Spinal cord (tissue), 10 donors: ENCODE results near the gene SPDYE1. TPM values are rescaled to one million over a fixed set of nuclear protein-coding genes. Genes with fewer than 3 reads are reported as not detected.
"Not testable (repeated sequence)": the region's sequence is repeated elsewhere in the genome, so short reads cannot be mapped to it uniquely, and the experiment has no call there.

ENCODE experiments used
- DNase-seq, 6 donors: peaks; one replicate each; pipeline versions ENCODE4 v3.0.0 to v3.0.0-alpha.2; 2013 to 2015; ENCODE audit warnings: low spot score in 6 of 6, low read depth in 4 of 6
- H3K27ac ChIP-seq: one replicate; pipeline ENCODE4 v1.5.1; 2013; ENCODE audit warnings: low read depth, low read length, control low read depth
- H3K27me3 ChIP-seq: one replicate; pipeline ENCODE4 v1.6.1; 2013; ENCODE audit warnings: low read length; ENCODE audit not compliant: control insufficient read depth, insufficient read depth
- H3K36me3 ChIP-seq: one replicate; pipeline ENCODE4 v1.6.1; 2013; ENCODE audit warnings: low read length; ENCODE audit not compliant: control insufficient read depth, insufficient read depth
- H3K4me1 ChIP-seq: one replicate; pipeline ENCODE4 v1.6.1; 2013; ENCODE audit warnings: low read length; ENCODE audit not compliant: control insufficient read depth, insufficient read depth
- H3K4me3 ChIP-seq: one replicate; pipeline ENCODE4 v1.5.1; 2013; ENCODE audit warnings: low read depth, low read length, control low read depth
- H3K9me3 ChIP-seq: one replicate; pipeline ENCODE4 v1.6.1; 2013; ENCODE audit warnings: low read length; ENCODE audit not compliant: control insufficient read depth, insufficient read depth
- WGBS: methylation state at CpG from one replicate; pipeline ENCODE4 v1.1.5; 2013; ENCODE audit warnings: missing lambda C conversion rate; ENCODE audit not compliant: insufficient coverage; 5-methylcytosine and 5-hydroxymethylcytosine counted together
- polyA plus RNA-seq, 2 donors: library from polyadenylated mRNA; unstranded; fragments of 120-200 nt; gene quantifications; one replicate each; pipeline ENCODE4 v1.2.1, GENCODE V29; 2013; ENCODE audit not compliant: insufficient read length in 2 of 2
- total RNA-seq, 2 donors: library from RNA; depleted of rRNA in 1 of 2; stranded (reverse); fragments of 120-200 nt in 1 of 2; fragments of >200 nt in 1 of 2; gene quantifications; one replicate each; pipeline versions ENCODE4 v1.2.3 to v1.2.4, GENCODE V29; 2013 to 2014
- donor health status: healthy.

The SPDYE1 gene
- total and polyA plus RNA-seq, 4 donors, result 0.10 to 4.1 (median 0.33) TPM; not detected in 1

GRCh38 chr7:44022796-44023467 lies 25.2 kb downstream of the SPDYE1 start:
- not testable (repeated sequence) for H3K9me3 ChIP-seq, H3K27ac ChIP-seq, H3K36me3 ChIP-seq, H3K4me3 ChIP-seq, H3K27me3 ChIP-seq, DNase-seq
- no CpG with 5 or more reads among the region's 6 CpGs for WGBS
- H3K4me1 ChIP-seq, result peaks cover 13% of the 10 kb centered on the region

GRCh38 chr7:44029433-44029832 lies 31.7 kb downstream of the SPDYE1 start:
- H3K27ac ChIP-seq, DNase-seq, H3K4me1 ChIP-seq, H3K36me3 ChIP-seq, H3K27me3 ChIP-seq, H3K4me3 ChIP-seq, H3K9me3 ChIP-seq: not testable (repeated sequence)
- no CpG with 5 or more reads among the region's 11 CpGs for WGBS

- no CpG with 5 or more reads among the region's 5 CpGs for WGBS
- not testable (repeated sequence) for DNase-seq, H3K27ac ChIP-seq, H3K27me3 ChIP-seq, H3K4me1 ChIP-seq, H3K9me3 ChIP-seq, H3K4me3 ChIP-seq, H3K36me3 ChIP-seq
Measured at GRCh38 chr7:44030029-44030428, 32.3 kb downstream of the SPDYE1 start.

GRCh38 chr7:44031319-44031718 lies 33.6 kb downstream of the SPDYE1 start:
- H3K4me3 ChIP-seq, H3K27ac ChIP-seq, DNase-seq, H3K4me1 ChIP-seq, H3K27me3 ChIP-seq, H3K9me3 ChIP-seq, H3K36me3 ChIP-seq: not testable (repeated sequence)
- WGBS, result 93% methylated on average over 8 of the region's 13 CpGs

GRCh38 chr7:44032031-44032430 lies 34.3 kb downstream of the SPDYE1 start:
- H3K4me1 ChIP-seq, H3K27ac ChIP-seq, DNase-seq, H3K36me3 ChIP-seq, H3K4me3 ChIP-seq, H3K27me3 ChIP-seq, H3K9me3 ChIP-seq: not testable (repeated sequence)
- WGBS, result 100% methylated on average over 1 of the region's 6 CpGs

- H3K4me1 ChIP-seq, H3K36me3 ChIP-seq, DNase-seq, H3K4me3 ChIP-seq, H3K27ac ChIP-seq, H3K27me3 ChIP-seq, H3K9me3 ChIP-seq: not testable (repeated sequence)
- WGBS, result 93% methylated on average over 2 of the region's 18 CpGs
Measured at GRCh38 chr7:44033971-44034844, 36.5 kb downstream of the SPDYE1 start.

GRCh38 chr7:44036364-44036763 lies 38.7 kb downstream of the SPDYE1 start:
- not testable (repeated sequence) for DNase-seq, H3K27me3 ChIP-seq, H3K9me3 ChIP-seq, H3K4me3 ChIP-seq, H3K36me3 ChIP-seq, H3K27ac ChIP-seq, H3K4me1 ChIP-seq
- WGBS, result 25% methylated on average over 2 of the region's 10 CpGs

- not testable (repeated sequence) for H3K36me3 ChIP-seq, H3K9me3 ChIP-seq, H3K4me3 ChIP-seq, DNase-seq, H3K27ac ChIP-seq, H3K4me1 ChIP-seq, H3K27me3 ChIP-seq
- no CpG with 5 or more reads among the region's 2 CpGs for WGBS
Measured at GRCh38 chr7:44037951-44038350, 40.3 kb downstream of the SPDYE1 start.

- H3K4me3 ChIP-seq, H3K4me1 ChIP-seq, H3K27me3 ChIP-seq, H3K36me3 ChIP-seq, H3K27ac ChIP-seq, H3K9me3 ChIP-seq, DNase-seq: not testable (repeated sequence)
- no CpG with 5 or more reads among the region's 12 CpGs for WGBS
Measured at GRCh38 chr7:44038553-44038952, 40.9 kb downstream of the SPDYE1 start.
